Liver (tissue), 3 donors: ENCODE results near the gene RHOT2.

Experiments used
- ATF3 ChIP-seq: IDR thresholded peaks from 2 replicates; pipeline ENCODE4 v1.6.1; 2016; ENCODE audit warnings: antibody characterized with exemption
- CTCF ChIP-seq: fragments of 150-350 bp; IDR thresholded peaks from 2 replicates; pipeline ENCODE4 v1.5.1; 2017; ENCODE audit warnings: improper control_type of control experiment, low read depth, low read length; ENCODE audit not compliant: missing input control
- FOXA2 ChIP-seq: IDR thresholded peaks from 2 replicates; pipeline ENCODE4 v1.6.1; 2016; ENCODE audit warnings: antibody characterized with exemption
- JUND ChIP-seq, 2 donors: IDR thresholded peaks; 2 replicates each; pipeline ENCODE4 v1.6.1; 2016; ENCODE audit warnings: antibody characterized with exemption in 2 of 2
- NR2F2 ChIP-seq: IDR thresholded peaks from 2 replicates; pipeline ENCODE4 v1.6.1; 2016; ENCODE audit warnings: antibody characterized with exemption
- RAD21 ChIP-seq, 2 donors: IDR thresholded peaks; 2 replicates each; pipeline ENCODE4 v1.6.1; 2016; ENCODE audit warnings: antibody characterized with exemption in 2 of 2, mild to moderate bottlenecking in 2 of 2
- SP1 ChIP-seq: IDR thresholded peaks from 2 replicates; pipeline ENCODE4 v1.6.1; 2018; ENCODE audit warnings: antibody characterized with exemption, mild to moderate bottlenecking
- TAF1 ChIP-seq: conservative IDR thresholded peaks from 2 replicates; pipeline ENCODE4 v1.6.1; 2016; ENCODE audit warnings: antibody characterized with exemption, mild to moderate bottlenecking
- YY1 ChIP-seq: IDR thresholded peaks from 2 replicates; pipeline ENCODE4 v1.6.1; 2016; ENCODE audit warnings: antibody characterized with exemption, mild to moderate bottlenecking
- ZBTB33 ChIP-seq: IDR thresholded peaks from 2 replicates; pipeline ENCODE4 v1.6.1; 2016; ENCODE audit warnings: antibody characterized with exemption
- TF ChIP-seq, protein P1 (sequence below): IDR thresholded peaks from 2 replicates; pipeline ENCODE4 v1.6.1; 2016; ENCODE audit warnings: antibody characterized with exemption, mild to moderate bottlenecking
- TF ChIP-seq, protein P2 (sequence below): IDR thresholded peaks from 2 replicates; pipeline ENCODE4 v1.6.1; 2016; ENCODE audit warnings: antibody characterized with exemption
- donor health status: healthy.
- donor health status: healthy.

DNA sequence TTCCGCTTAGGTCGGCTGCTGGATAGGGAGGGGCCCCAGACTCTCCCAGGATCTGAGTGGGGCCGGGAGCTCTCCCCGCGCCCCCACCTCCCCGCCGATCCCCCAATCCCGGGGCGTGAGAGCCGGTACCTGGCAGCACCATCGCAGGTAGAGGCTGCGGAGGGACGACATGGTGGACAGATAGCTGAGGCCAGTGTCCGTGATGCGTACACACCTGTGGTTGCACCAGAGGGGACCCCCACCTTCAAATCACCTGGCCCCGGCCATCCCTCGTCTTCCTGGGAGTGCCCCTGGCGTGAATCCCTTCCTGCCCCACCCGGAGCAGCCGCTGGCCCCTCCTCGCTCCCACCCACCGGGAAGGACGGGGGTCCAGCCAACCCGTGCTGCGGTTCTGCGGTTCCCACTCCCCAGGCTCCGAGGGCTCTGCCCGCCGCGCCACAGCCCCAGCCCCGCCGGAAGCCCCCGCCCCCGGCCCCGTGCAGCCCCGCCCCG, 27.0 kb downstream of the RHOT2 start:
- no peak for TF ChIP-seq NR2F2
- no peak for TF ChIP-seq TAF1
- no peak for TF ChIP-seq CTCF
- TF ChIP-seq, protein P1, sequence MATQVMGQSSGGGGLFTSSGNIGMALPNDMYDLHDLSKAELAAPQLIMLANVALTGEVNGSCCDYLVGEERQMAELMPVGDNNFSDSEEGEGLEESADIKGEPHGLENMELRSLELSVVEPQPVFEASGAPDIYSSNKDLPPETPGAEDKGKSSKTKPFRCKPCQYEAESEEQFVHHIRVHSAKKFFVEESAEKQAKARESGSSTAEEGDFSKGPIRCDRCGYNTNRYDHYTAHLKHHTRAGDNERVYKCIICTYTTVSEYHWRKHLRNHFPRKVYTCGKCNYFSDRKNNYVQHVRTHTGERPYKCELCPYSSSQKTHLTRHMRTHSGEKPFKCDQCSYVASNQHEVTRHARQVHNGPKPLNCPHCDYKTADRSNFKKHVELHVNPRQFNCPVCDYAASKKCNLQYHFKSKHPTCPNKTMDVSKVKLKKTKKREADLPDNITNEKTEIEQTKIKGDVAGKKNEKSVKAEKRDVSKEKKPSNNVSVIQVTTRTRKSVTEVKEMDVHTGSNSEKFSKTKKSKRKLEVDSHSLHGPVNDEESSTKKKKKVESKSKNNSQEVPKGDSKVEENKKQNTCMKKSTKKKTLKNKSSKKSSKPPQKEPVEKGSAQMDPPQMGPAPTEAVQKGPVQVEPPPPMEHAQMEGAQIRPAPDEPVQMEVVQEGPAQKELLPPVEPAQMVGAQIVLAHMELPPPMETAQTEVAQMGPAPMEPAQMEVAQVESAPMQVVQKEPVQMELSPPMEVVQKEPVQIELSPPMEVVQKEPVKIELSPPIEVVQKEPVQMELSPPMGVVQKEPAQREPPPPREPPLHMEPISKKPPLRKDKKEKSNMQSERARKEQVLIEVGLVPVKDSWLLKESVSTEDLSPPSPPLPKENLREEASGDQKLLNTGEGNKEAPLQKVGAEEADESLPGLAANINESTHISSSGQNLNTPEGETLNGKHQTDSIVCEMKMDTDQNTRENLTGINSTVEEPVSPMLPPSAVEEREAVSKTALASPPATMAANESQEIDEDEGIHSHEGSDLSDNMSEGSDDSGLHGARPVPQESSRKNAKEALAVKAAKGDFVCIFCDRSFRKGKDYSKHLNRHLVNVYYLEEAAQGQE = no peak
- no peak for TF ChIP-seq YY1
- TF ChIP-seq, protein P2, sequence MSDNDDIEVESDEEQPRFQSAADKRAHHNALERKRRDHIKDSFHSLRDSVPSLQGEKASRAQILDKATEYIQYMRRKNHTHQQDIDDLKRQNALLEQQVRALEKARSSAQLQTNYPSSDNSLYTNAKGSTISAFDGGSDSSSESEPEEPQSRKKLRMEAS = no peak
- TF ChIP-seq SP1 = no peak
- no peak for TF ChIP-seq FOXA2
- TF ChIP-seq RAD21 (IDR thresholded peaks at IDR 0.05) = no peak
- no peak for TF ChIP-seq ATF3
- no peak for TF ChIP-seq JUND (IDR thresholded peaks at IDR 0.05)
- TF ChIP-seq ZBTB33 = no peak
